ENCODE data around the gene EDIL3.

DNA sequence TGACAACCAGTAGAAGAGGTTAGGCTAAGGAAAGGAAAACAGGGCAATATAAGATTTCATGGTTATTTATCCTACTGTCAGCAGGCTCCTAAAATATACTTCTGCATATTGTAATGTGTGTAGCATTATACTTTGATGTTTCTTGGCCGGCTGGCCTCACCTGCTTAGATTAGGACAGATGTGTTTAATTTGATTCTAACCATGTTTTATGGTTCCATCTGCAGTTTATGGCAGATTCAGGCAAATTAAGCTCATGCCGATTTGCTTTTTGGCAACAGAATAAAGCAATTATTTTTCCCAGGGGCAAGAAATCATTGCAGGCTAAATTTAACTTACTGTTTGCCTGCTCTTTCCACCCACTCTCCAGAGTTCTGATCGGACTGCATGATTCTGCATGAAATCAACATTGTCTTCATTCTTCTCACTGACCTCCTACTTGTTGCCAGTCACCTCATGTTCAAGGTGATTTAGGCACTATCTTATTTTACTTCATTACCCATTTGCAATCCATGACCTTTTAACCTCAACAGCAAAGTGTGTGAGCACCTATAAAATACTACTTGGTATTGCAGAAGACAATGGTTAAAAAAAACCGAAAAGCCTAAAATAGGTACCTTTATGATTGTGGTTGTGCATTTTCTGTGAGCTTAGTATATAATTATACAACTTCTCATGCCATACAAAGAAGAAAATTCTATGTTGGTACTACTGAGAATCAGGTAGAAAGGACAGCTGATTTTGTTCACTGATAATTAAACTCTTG lies 125.2 kb downstream of the EDIL3 start:
- no peak for TF ChIP-seq POLR2A (IDR thresholded peaks at IDR 0.05)
- TF ChIP-seq, protein P1, sequence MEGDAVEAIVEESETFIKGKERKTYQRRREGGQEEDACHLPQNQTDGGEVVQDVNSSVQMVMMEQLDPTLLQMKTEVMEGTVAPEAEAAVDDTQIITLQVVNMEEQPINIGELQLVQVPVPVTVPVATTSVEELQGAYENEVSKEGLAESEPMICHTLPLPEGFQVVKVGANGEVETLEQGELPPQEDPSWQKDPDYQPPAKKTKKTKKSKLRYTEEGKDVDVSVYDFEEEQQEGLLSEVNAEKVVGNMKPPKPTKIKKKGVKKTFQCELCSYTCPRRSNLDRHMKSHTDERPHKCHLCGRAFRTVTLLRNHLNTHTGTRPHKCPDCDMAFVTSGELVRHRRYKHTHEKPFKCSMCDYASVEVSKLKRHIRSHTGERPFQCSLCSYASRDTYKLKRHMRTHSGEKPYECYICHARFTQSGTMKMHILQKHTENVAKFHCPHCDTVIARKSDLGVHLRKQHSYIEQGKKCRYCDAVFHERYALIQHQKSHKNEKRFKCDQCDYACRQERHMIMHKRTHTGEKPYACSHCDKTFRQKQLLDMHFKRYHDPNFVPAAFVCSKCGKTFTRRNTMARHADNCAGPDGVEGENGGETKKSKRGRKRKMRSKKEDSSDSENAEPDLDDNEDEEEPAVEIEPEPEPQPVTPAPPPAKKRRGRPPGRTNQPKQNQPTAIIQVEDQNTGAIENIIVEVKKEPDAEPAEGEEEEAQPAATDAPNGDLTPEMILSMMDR (IDR thresholded peaks at IDR 0.05), result no peak

Data from lower leg skin (tissue), 3 donors.